HepG2 (cell line): ENCODE data around the gene TCAP. TPM values are rescaled to one million over a fixed set of nuclear protein-coding genes. Genes with fewer than 3 reads are reported as not detected.

Source experiments
- ATAC-seq: fragments of 200-7000 bp; cut with Tn5 transposase; 3 replicates; pipeline ENCODE4 v1.9.1; 2020; ENCODE audit warnings: mild to moderate bottlenecking, moderate library complexity
- BruUV-seq: library from RNA; stranded (reverse); fragments of 400-500 nt; replicated peaks from 2 replicates; lab custom pipeline; 2021; lab: Mats Ljungman, UMichigan
- CTCF ChIA-PET: fragments of 300-600 bp; formaldehyde crosslinking; extraction: SDS; loops from one replicate; lab custom pipeline; 2021; ENCODE audit warnings: low total read pairs, inconsistent platforms, low intra/inter-chr PET ratio; lab: Yijun Ruan, JAX
- POLR2A ChIA-PET: fragments of 350-600 bp; sonication (Branson Sonifier 250); formaldehyde crosslinking; loops from one replicate; lab custom pipeline; 2020; ENCODE audit warnings: antibody characterized with exemption, inconsistent platforms; lab: Yijun Ruan, JAX
- DNase-seq: peaks from one replicate; pipeline ENCODE4 v3.0.0-alpha.2; 2015; ENCODE audit warnings: low spot score
- FAIRE-seq: peaks from 3 replicates; lab custom pipeline; 2011; peaks lifted over from hg19 to GRCh38; lab: Jason Lieb, UNC
- H2AFZ ChIP-seq: one replicate; pipeline ENCODE4 v1.6.1; 2011; ENCODE audit warnings: low read length, inconsistent platforms
- H3K27ac ChIP-seq: fragments of 300-600 bp; 3 replicates; pipeline ENCODE4 v1.8.0; 2011; ENCODE audit warnings: mixed run types, mild to moderate bottlenecking, mixed read lengths, low read length, inconsistent platforms; ENCODE audit not compliant: insufficient read depth; ENCODE audit errors: extremely low read length
- H3K27me3 ChIP-seq, 2 experiments: fragments of 200-600 bp in 1 of 2; 2 replicates in 1 of 2; 3 replicates in 1 of 2; pipeline versions ENCODE4 v1.6.0 to v1.8.0; 2011; ENCODE audit warnings: low read length in 2 of 2, mild to moderate bottlenecking in 2 of 2, moderate library complexity in 2 of 2, inconsistent platforms in 1 of 2; ENCODE audit not compliant: insufficient read depth in 2 of 2, control insufficient read depth in 1 of 2
- H3K36me3 ChIP-seq, 2 experiments: fragments of 200-600 bp in 1 of 2; replicated peaks in 1 of 2; 2 replicates in 1 of 2; 3 replicates in 1 of 2; pipeline versions ENCODE4 v1.5.1 to v1.8.0; 2011; ENCODE audit warnings: low read length in 2 of 2, inconsistent platforms in 1 of 2; ENCODE audit not compliant: insufficient read depth in 2 of 2, control insufficient read depth in 1 of 2
- H3K4me1 ChIP-seq: 2 replicates; pipeline ENCODE4 v1.5.1; 2012; ENCODE audit warnings: low read length, inconsistent platforms; ENCODE audit not compliant: insufficient read depth
- H3K4me2 ChIP-seq: 2 replicates; pipeline ENCODE4 v1.6.0; 2011; ENCODE audit warnings: low read depth, low read length, inconsistent platforms
- H3K4me3 ChIP-seq, 3 experiments: fragments of 200-600 bp in 1 of 3; sonication (generic), shearing (Covaris generic) in 1 of 3; replicated peaks in 1 of 3; 2 replicates each; pipeline ENCODE4 v1.5.1; 2011 to 2016; ENCODE audit warnings: low read length in 3 of 3, inconsistent platforms in 2 of 3, low read depth in 2 of 3, mild to moderate bottlenecking in 2 of 3, control low read depth in 1 of 3, mixed read lengths in 1 of 3; ENCODE audit not compliant: insufficient read depth in 1 of 3
- H3K79me2 ChIP-seq: one replicate; pipeline ENCODE4 v1.6.1; 2011; ENCODE audit warnings: low read length, inconsistent platforms; ENCODE audit not compliant: insufficient read depth
- H3K9ac ChIP-seq: 2 replicates; pipeline ENCODE4 v1.6.0; 2011; ENCODE audit warnings: mild to moderate bottlenecking, low read depth, low read length, inconsistent platforms; ENCODE audit not compliant: insufficient read depth
- H3K9me3 ChIP-seq: 2 replicates; pipeline ENCODE4 v1.5.1; 2012; ENCODE audit warnings: mild to moderate bottlenecking, low read length
- H4K20me1 ChIP-seq: 2 replicates; pipeline ENCODE4 v1.6.0; 2011; ENCODE audit warnings: inconsistent platforms, mild to moderate bottlenecking, low read length, moderate library complexity; ENCODE audit not compliant: insufficient read depth
- AGO2 ChIP-seq: fragments of 200-400 bp; formaldehyde crosslinking; optimal IDR thresholded peaks from 2 replicates; pipeline ENCODE3; 2017; ENCODE audit warnings: mild to moderate bottlenecking, low read depth, low read length, moderate library complexity
- ATAD3A ChIP-seq: sonication (generic); formaldehyde crosslinking; IDR thresholded peaks from 2 replicates; pipeline ENCODE4 v1.4.0; 2020; ENCODE audit warnings: missing genetic modification reagents
- GRHL1 ChIP-seq: sonication (generic); formaldehyde crosslinking; conservative IDR thresholded peaks from 2 replicates; pipeline ENCODE4 v1.8.0; 2022; ENCODE audit warnings: missing genetic modification reagents
- HNF1A ChIP-seq, 2 experiments: sonication (generic) in 1 of 2; formaldehyde crosslinking in 1 of 2; IDR thresholded peaks; 2 replicates each; pipeline versions ENCODE4 v1.4.0 to v1.6.1; 2016 to 2020; ENCODE audit warnings: borderline replicate concordance in 1 of 2, low read depth in 1 of 2, mild to moderate bottlenecking in 1 of 2, missing genetic modification reagents in 1 of 2
- HOXA5 ChIP-seq: sonication (generic); formaldehyde crosslinking; IDR thresholded peaks from 2 replicates; pipeline ENCODE4 v1.4.0; 2020; ENCODE audit warnings: missing genetic modification reagents
- KLF11 ChIP-seq: IDR thresholded peaks from 2 replicates; pipeline ENCODE4 v1.6.1; 2016; ENCODE audit warnings: missing compliant biosample characterization
- KLF15 ChIP-seq: sonication (generic); formaldehyde crosslinking; IDR thresholded peaks from 2 replicates; pipeline ENCODE4 v1.8.1; 2023; ENCODE audit warnings: borderline replicate concordance, mild to moderate bottlenecking, inconsistent platforms, missing genetic modification reagents, mixed read lengths
- MZF1 ChIP-seq: sonication (generic); formaldehyde crosslinking; IDR thresholded peaks from 2 replicates; pipeline ENCODE4 v1.8.1; 2023; ENCODE audit warnings: mild to moderate bottlenecking, missing genetic modification reagents, borderline replicate concordance
- PCBP2 ChIP-seq: fragments of 200-400 bp; formaldehyde crosslinking; optimal IDR thresholded peaks from 2 replicates; pipeline ENCODE3; 2018; ENCODE audit warnings: low read length, low read depth; ENCODE audit not compliant: poor library complexity, severe bottlenecking
- PPARG ChIP-seq: conservative IDR thresholded peaks from 2 replicates; pipeline ENCODE4 v1.6.1; 2016; ENCODE audit warnings: missing biosample characterization, missing genetic modification reagents
- TAF15 ChIP-seq: fragments of 200-400 bp; formaldehyde crosslinking; IDR thresholded peaks from one replicate; pipeline ENCODE4 v1.6.1; 2018; ENCODE audit warnings: mild to moderate bottlenecking, low read depth, low read length; ENCODE audit not compliant: poor library complexity, severe bottlenecking
- TEAD3 ChIP-seq: optimal IDR thresholded peaks from 2 replicates; pipeline ENCODE3; 2016; ENCODE audit warnings: borderline replicate concordance
- ZNF776 ChIP-seq: sonication (generic); formaldehyde crosslinking; IDR thresholded peaks from 2 replicates; pipeline ENCODE4 v1.4.0; 2020; ENCODE audit warnings: mild to moderate bottlenecking, missing genetic modification reagents
- WGBS: methylation state at CpG from one replicate; pipeline ENCODE4 v1.1.6; 2017; ENCODE audit warnings: low lambda C conversion rate; 5-methylcytosine and 5-hydroxymethylcytosine counted together
- in situ Hi-C: cut with HindIII; loops from 2 replicates; pipeline ENCODE4 v1.10.0; 2017; ENCODE audit warnings: low pct_unique_long_range_greater_than_20kb; ENCODE audit not compliant: extremely low pct_ligation_motif_present
- intact Hi-C: fragments of 100-400 bp; cut with micrococcal nuclease; formaldehyde crosslinking; loops from one replicate; pipeline ENCODE4 v1.10.0; 2022; ENCODE audit not compliant: unreplicated experiment
- polyA plus RNA-seq, 8 experiments: library from polyadenylated mRNA; depleted of rRNA in 3 of 8; stranded (reverse) in 7 of 8; unstranded in 1 of 8; fragments of >200 nt; fragmentation: Illumina TruSeq in 4 of 8; extraction: Trizol in 4 of 8; gene quantifications; 2 replicates each; pipeline versions ENCODE4 v1.2.1 to v1.2.3, GENCODE V29; 2011 to 2016; ENCODE audit warnings: low read depth in 4 of 8, missing spikeins in 1 of 8, mixed read lengths in 1 of 8; ENCODE audit not compliant: insufficient read depth in 1 of 8
- total RNA-seq, 5 experiments: library from RNA; depleted of rRNA; stranded (reverse); fragments of >200 nt; fragmentation: Illumina TruSeq; extraction: Trizol; gene quantifications; 2 replicates each; pipeline ENCODE4 v1.2.3, GENCODE V29; 2016; ENCODE audit warnings: low read depth in 1 of 5
- TF ChIP-seq, protein P1 (sequence below): sonication (generic); formaldehyde crosslinking; IDR thresholded peaks from 2 replicates; pipeline ENCODE4 v1.5.0; 2020; ENCODE audit warnings: missing genetic modification reagents

The TCAP gene
- total and polyA plus RNA-seq, 2 of the 13 experiments (the other 11 are each of a cell fraction or from before 2014, with no cell fraction given), result 0.24 to 0.65 TPM

- TF ChIP-seq ATAD3A (CRISPR knock-in tag) (0 out of 2 replicates have a peak, but pooled peaks have one; percentile 51), MZF1 (peak; percentile 30; the same call in 1 of the 2 replicates), GRHL1 (CRISPR knock-in tag) (no peak), KLF11 (CRISPR knock-in tag) (peak; percentile 53; the same call in 1 of the 2 replicates), HOXA5 (CRISPR knock-in tag) (peak; percentile 9; the same call in 1 of the 2 replicates), AGO2 (peak; percentile 7), KLF15 (CRISPR knock-in tag) (0 out of 2 replicates have a peak, but pooled peaks have one; percentile 24), ZNF776 (CRISPR knock-in tag) (0 out of 2 replicates have a peak, but pooled peaks have one; percentile 49), PPARG (0 out of 2 replicates have a peak, but pooled peaks have one; percentile 6), PCBP2 (no peak)
Measured at GRCh38 chr17:39695089-39695474, 29.9 kb downstream of the TCAP start (continued).

DNA sequence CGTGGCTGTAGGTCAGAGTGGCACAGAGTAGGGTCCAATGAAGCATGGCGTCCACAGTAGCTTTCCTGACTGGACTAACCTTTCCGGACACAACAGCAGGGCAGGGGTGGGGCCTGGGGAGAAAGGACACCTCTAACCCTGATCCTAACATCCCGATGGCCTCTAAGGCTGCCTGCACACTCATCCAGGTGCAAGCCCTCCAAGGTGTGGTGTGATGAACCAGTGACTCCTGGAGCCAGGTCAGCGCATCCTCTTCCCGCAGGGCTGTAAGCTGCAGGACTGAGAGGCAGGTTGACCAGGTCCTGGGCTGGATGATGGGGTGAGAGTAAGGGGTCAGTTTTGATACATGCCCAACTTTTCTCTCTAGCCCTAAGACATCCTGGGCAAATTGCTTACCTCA is 31.6 kb downstream of the TCAP start:
- WGBS, result 67% methylated on average over 5 of the region's 6 CpGs
- no peak overlapping the region for H2AFZ ChIP-seq
- no peaks in the 10 kb centered on the region for H4K20me1 ChIP-seq
- no peak for FAIRE-seq
- no peak for DNase-seq
- ATAC-seq, result no peak
- no peaks in the 10 kb centered on the region for H3K27me3 ChIP-seq
- BruUV-seq, result no TSS peak
- H3K9me3 ChIP-seq, result no peaks in the 10 kb centered on the region
- H3K4me2 ChIP-seq, result peak overlapping the region; percentile 100
- in situ Hi-C loops (no loop called here), intact Hi-C loops (no loop called here)
- peak overlapping the region in 2 of 3 experiments; percentile 54 to 77; a peak in 3 of 6 replicates for H3K4me3 ChIP-seq
- H3K4me1 ChIP-seq, result peaks cover 71% of the 10 kb centered on the region
- peak overlapping the region; percentile 31 for H3K9ac ChIP-seq
- H3K27ac ChIP-seq, result peak overlapping the region; percentile 99
- H3K79me2 ChIP-seq, result peaks cover 27% of the 10 kb centered on the region
- ChIA-PET CTCF (no interaction called here), POLR2A (interaction anchor here (1.0 to 4.4 kb wide), 15 partner anchors 8 to 295 kb away, joined by 3 to 96 read pairs (median 21); partner anchors contain the start of genes FBXL20, GRB7, MIEN1 and PGAP3)
- no peaks in the 10 kb centered on the region for H3K36me3 ChIP-seq
- TF ChIP-seq HNF1A (IDR thresholded peaks at IDR 0.05; ENCODE audit: low read depth), result no peak
- no peak for TF ChIP-seq HNF1A (CRISPR knock-in tag; IDR thresholded peaks at IDR 0.05; ENCODE audit: borderline replicate concordance)
- TF ChIP-seq, protein P1, sequence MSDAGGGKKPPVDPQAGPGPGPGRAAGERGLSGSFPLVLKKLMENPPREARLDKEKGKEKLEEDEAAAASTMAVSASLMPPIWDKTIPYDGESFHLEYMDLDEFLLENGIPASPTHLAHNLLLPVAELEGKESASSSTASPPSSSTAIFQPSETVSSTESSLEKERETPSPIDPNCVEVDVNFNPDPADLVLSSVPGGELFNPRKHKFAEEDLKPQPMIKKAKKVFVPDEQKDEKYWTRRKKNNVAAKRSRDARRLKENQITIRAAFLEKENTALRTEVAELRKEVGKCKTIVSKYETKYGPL, result no peak
- TF ChIP-seq TAF15, result no peak
- TF ChIP-seq TEAD3 (CRISPR knock-in tag), result peak; percentile 18
